Measurements from ENCODE around the gene CYP24A1.
"Not testable (repeated sequence)": the region's sequence is repeated elsewhere in the genome, so short reads cannot be mapped to it uniquely, and the experiment has no call there.

CYP24A1 gene

GRCh38 chr20:54134445-54135220, 39.2 kb downstream of the CYP24A1 start:
- no peak for DNase-seq

DNA sequence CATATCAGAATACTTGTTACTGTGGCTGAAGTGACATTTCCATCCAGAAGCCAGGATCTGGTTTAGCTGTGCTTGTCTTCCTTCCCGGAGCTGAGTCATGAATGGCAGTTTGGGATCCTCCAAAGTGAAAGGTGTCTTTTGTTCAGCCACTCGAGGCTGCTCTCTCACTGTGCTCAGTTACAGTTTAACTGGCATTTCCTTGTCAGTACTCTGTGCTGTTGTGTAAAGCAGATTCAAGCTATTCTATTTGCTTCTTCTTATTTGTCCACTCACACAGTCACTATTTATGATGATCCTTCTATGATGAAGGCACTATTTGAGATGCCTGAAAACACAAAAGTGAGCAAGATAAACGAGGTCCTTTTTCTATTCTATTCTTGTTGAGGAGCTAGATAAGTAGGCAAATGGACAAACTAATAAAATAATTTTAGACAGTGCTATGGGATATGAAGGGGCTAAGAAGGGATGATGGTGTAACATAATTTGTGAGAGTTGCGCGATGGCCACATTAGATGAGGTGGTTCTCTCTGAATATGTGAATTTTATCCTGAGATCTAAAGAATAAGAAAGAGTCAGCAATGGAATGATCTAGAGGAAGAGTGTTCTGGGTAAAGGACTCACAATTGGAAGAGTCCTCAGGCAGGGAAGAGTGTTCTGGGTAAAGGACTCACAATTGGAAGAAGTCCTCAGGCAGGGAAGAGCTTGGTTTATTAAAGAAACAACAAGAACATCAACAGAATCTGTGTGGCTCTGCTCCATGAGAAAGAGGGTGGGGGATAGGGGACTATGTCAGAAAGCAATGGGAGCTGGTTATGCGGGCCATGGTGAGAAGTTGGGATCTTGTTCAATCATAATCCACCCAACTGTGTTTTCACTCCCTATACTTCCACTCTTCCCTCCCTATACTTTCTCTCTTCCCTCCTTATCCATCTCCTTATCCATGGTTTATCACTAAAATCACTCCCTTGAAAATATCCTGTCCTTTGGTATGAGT, 40.1 kb downstream of the CYP24A1 start:
- peak in 6 of 51 donors; percentile 2 to 30 (median 5) for DNase-seq

DNA sequence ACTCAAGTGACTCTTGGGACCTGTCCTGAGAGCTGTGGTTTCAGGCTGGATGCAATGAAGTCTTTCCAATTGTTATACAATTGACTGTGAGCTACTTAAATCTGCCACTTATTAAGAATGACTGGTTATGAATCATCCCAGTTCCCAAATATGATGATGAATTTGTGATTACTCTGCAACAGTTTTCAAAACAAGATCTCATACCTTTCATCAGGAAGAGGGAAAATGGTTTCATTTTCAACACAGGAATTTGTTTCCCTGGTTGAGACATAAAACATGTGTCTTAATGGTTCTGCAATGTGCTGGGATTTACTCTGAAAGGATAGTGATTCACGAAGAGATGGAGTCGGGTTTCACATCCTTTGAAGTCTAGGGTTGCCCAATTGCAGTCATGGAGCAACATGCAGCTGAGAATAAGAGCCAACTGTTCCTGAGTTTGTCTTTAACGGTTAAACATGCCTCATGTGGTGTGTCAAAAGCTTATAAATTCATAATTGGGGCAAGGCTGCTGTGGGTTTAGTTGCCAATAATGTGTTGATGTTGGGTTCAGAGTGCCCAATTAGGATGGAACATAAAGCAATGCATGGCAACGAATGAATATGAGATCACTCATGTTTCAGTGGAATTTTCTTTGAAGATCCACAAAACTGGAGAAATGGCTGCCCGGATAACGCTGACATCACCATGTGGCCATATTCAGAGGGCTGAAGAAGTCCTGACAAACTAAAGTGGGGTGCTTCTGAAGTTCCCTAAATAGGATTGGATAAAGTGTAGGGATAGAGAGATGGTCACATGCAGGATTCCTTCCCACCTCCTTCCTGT, 41.0 kb downstream of the CYP24A1 start:
- no peak for DNase-seq

GRCh38 chr20:54131675-54132611, 41.8 kb downstream of the CYP24A1 start:
- DNase-seq, result no peak

DNA sequence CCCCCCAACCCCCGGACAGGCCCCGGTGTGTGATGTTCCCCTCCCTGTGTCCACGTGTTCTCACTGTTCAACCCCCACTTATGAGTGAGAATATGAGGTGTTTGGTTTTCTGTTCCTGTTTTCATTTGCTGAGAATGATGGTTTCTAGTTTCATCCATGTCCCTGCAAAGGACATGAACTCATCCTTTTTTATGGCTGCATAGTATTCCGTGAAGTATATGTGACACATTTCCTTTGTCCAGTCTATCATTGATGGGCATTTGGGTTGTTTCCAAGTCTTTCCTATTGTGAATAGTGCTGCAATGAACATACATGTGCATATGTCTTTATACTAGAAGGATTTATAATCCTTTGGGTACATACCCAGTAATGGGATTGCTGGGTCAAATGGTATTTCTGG, 42.7 kb downstream of the CYP24A1 start:
- not testable (repeated sequence) for DNase-seq

GRCh38 chr20:54129350-54129749, 44.4 kb downstream of the CYP24A1 start:
- no peak for DNase-seq

- DNase-seq, result no peak
Measured at GRCh38 chr20:54127855-54128574, 45.8 kb downstream of the CYP24A1 start.

DNA sequence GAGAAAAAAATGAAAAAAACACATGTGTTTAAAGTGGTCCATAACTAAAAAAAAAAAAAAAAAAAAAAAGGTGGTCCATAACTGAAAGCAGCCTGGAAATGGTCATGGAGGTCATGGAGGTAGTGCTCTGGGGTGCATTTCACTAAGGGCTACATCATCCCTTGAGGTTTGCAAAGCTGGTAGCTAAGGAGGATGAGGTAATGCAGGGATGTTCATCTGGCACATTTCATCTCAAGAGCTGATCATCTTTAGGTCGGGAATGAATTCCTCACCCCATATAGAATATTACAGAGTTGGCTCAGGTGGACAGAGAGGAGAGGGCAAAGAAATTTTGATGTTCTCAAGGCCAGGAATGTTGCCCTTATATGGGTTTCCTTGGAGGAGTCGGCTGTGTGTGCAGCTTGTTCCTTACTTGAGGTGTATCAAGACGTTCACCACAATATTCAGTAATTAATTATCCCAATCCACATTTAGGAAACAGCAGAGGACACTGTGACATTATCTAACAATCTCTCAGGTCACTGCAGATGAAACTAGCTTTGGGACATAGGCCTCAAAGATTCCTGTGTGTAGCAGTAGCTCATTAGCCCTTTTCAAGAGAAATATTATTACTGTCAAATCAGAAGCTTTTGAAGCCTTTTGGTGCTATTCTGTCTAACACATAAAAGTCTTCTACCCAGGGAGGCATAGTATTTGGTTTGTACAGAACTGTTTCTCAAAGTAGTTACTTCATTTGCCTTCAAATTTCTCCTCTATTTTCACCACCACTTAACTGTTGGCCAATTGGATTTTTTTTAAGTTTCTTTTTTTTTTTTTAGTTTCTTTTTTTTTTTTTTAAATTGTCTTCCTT, 46.8 kb downstream of the CYP24A1 start:
- no peak for DNase-seq

- not testable (repeated sequence) for DNase-seq
Measured at GRCh38 chr20:54126328-54126727, 47.5 kb downstream of the CYP24A1 start.

DNA sequence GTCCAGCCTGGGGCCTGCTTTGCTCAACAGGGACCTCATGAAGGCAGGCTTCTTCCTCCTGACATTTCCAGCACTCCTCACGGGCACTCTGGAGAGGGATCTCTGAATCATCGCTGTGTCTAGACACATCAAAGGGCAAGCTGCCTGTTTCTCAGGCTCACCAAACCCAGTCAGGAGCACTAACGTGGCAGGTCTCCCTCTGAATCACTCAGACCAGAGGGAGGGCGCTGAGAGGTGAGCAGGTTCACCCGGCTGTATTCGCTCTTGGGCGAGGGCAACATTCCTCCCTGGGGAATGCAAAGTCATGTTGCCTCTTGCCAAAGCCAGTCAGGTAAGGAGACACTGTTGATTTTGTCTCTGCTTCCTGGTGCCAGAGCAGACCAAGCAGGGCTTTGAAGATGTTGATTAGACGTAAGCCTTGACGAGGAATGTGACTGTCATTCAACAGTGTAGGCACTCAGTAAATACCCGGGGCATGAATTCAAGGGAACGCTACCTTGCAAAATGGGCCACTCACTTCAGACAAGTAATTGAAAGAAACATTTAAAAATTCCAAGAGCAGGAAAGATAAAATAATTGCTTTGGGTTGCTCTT, 50.1 kb downstream of the CYP24A1 start:
- no peak for DNase-seq

DNA sequence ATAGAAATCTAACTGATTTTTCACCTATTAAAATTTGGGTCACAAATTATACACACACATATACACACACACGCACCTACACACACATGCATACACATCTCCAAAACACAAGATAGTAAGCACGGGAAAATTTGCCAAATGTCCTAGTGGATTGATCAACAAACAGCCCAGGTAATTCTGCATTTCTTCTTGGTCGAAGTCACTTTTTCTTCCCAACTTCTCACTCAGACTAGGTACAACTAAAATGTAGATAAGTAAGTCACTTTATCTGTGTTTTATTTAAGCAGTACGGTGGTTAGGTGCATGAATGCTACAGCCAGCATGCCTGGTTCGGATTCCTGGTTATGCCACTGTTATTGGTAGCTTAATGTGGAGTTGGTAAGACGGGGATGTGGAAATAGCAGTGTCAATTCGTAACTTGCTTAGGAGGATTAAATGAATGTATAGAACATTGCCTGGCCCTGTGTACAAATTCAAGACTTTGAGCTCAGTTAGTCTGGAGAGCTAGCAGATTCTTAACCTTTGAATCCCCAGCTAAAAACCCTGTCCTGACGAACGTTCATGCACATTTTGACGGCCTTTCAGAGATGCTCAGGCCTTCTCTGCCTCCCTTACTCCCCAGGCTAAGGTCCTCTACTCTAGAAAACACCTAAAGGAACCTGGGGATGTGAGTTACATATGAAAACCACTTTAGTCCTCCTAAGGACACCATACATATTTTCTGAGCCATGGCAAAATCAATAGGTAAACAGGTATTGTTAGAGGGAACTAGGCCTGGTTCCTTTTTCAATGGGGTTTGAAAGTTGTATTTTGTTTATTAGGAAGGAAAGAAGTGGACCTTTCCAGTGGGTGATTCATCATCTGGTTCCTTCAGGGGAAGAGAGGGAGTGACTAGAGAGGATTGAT, 50.9 kb downstream of the CYP24A1 start:
- no peak for DNase-seq

DNA sequence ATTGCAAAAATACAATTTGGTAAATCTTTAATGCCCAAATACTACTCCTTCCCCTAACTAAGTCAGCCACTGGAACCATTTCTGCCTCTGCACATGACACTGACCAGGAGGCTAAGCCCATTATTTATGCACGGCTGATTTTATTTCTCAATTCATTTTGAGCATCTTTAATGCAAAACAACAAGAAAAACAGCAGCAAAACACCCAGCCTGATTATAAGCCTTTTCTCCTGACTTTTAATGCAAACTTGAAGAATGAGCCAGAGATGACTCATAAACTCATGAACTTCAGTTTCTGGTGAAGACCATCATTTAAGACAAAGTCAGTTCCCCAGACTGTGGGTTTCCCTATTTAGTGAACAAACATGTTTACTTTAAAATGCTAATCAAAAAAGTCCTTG, 51.6 kb downstream of the CYP24A1 start:
- DNase-seq, result no peak

- DNase-seq, result no peak
Measured at GRCh38 chr20:54119744-54120143, 54.0 kb downstream of the CYP24A1 start.

DNA sequence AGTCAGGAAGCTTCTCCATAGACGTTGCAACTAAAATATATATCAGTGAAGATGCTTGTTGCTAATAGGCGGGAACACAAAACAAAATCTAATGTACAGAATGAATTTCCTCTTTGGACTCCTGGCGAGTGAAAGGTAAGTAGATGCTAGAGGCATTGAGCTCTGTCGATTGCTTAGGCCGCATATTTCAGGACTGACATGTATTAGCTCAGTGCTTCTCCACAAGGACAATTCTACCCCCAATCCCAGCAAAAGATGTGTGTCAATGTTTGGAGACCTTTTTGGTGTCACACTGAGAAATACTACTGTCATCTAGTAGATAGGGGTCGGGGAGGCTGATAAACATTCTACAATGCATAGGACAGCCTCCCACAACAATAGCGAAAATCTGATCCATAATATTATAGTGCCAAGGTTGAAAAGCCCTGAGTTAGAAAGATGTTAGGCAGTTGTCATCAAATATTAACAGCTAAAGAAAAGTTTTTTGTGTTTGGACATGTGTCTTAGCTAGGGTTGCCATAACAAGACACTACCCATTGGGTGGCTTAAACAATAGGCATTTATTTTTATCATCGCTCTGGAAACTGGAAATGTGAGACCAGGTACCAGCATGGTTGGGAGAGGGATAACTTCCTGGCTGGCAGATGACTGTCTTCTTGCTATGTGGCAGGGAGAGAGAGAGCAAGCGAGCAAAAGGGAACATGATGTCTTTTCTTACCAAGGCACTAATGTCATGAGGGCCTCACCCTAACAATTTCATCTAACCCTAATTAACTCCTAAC, 55.4 kb downstream of the CYP24A1 start:
- DNase-seq, result no peak

- no peak for DNase-seq
Measured at GRCh38 chr20:54116550-54117235, 57.1 kb downstream of the CYP24A1 start.

Measured in hypothalamus (tissue), 51 donors.